Panc1 (cell line): ENCODE data around the gene TGDS. TPM values are rescaled to one million over a fixed set of nuclear protein-coding genes. Genes with fewer than 3 reads are reported as not detected.

Experiments
- ATAC-seq: fragments of 200-7000 bp; cut with Tn5 transposase; 2 replicates; pipeline ENCODE4 v1.9.1; 2020; ENCODE audit warnings: mild to moderate bottlenecking, moderate library complexity
- BruUV-seq: library from RNA; stranded (reverse); fragments of 400-500 nt; replicated peaks from 2 replicates; lab custom pipeline; 2021; lab: Mats Ljungman, UMichigan
- CTCF ChIA-PET: fragments of 300-600 bp; sonication (Branson Sonifier 250); formaldehyde crosslinking; loops from one replicate; lab custom pipeline; 2022; ENCODE audit warnings: antibody characterized with exemption; lab: Charles Lee
- POLR2A ChIA-PET: fragments of 300-600 bp; sonication (Branson Sonifier 250); formaldehyde crosslinking; loops from one replicate; lab custom pipeline; 2022; ENCODE audit warnings: antibody characterized with exemption; lab: Charles Lee
- DNase-seq: peaks from one replicate; pipeline ENCODE4 v3.0.0-alpha.2; 2010; ENCODE audit warnings: low read depth, low spot score
- H3K27ac ChIP-seq: 2 replicates; pipeline ENCODE4 v1.5.1; 2011; ENCODE audit warnings: mild to moderate bottlenecking, low read length, inconsistent platforms
- H3K27me3 ChIP-seq: fragments of 200-500 bp; sonication (Bioruptor generic); 2 replicates; pipeline ENCODE4 v1.6.0; 2014; ENCODE audit warnings: low read length, inconsistent platforms; ENCODE audit not compliant: control insufficient read depth, insufficient read depth
- H3K36me3 ChIP-seq: fragments of 200-500 bp; sonication (Bioruptor generic); 2 replicates; pipeline ENCODE4 v1.5.1; 2014; ENCODE audit warnings: inconsistent platforms, mild to moderate bottlenecking, low read length, moderate library complexity; ENCODE audit not compliant: control insufficient read depth, insufficient read depth
- H3K4me1 ChIP-seq: 2 replicates; pipeline ENCODE4 v1.5.1; 2011; ENCODE audit warnings: inconsistent platforms, mild to moderate bottlenecking, low read length, moderate library complexity; ENCODE audit not compliant: control insufficient read depth, insufficient read depth
- H3K4me3 ChIP-seq, 2 experiments: 2 replicates each; pipeline ENCODE4 v1.5.1; 2011 to 2012; ENCODE audit warnings: low read depth in 2 of 2, low read length in 2 of 2, mild to moderate bottlenecking in 2 of 2, inconsistent platforms in 1 of 2, moderate library complexity in 1 of 2
- H3K9me3 ChIP-seq: fragments of 200-500 bp; sonication (Bioruptor generic); 2 replicates; pipeline ENCODE4 v1.5.1; 2014; ENCODE audit warnings: low read depth, mild to moderate bottlenecking, inconsistent platforms, low read length, moderate library complexity; ENCODE audit not compliant: control insufficient read depth, insufficient read depth
- CTCF ChIP-seq: fragments of 450-650 bp; IDR thresholded peaks from 2 replicates; pipeline ENCODE4 v1.5.1; 2017; ENCODE audit warnings: mild to moderate bottlenecking
- POLR2AphosphoS5 ChIP-seq: IDR thresholded peaks from 2 replicates; pipeline ENCODE4 v1.6.1; 2012; ENCODE audit warnings: mild to moderate bottlenecking, low read depth, low read length, moderate library complexity
- REST ChIP-seq, 2 experiments: IDR thresholded peaks; 2 replicates each; pipeline ENCODE4 v1.6.1; 2011 to 2012; ENCODE audit warnings: low read depth in 2 of 2, control low read depth in 1 of 2, low read length in 1 of 2, mild to moderate bottlenecking in 1 of 2, moderate library complexity in 1 of 2; ENCODE audit not compliant: insufficient read depth in 1 of 2
- SIN3A ChIP-seq: IDR thresholded peaks from 2 replicates; pipeline ENCODE4 v1.6.1; 2012; ENCODE audit warnings: low read depth, mild to moderate bottlenecking, low read length, moderate library complexity, borderline replicate concordance; ENCODE audit not compliant: insufficient read depth
- TCF7L2 ChIP-seq: IDR thresholded peaks from 2 replicates; pipeline ENCODE4 v1.6.1; 2011; ENCODE audit warnings: mild to moderate bottlenecking, low read depth, low read length, inconsistent platforms
- in situ Hi-C: cut with HindIII; loops from 2 replicates; pipeline ENCODE4 v1.10.0; 2016; ENCODE audit warnings: low sequenced_read_pairs, low pct_unique_long_range_greater_than_20kb
- intact Hi-C: fragments of 100-400 bp; cut with micrococcal nuclease; formaldehyde crosslinking; loops from one replicate; pipeline ENCODE4 v1.10.0; 2022; ENCODE audit not compliant: unreplicated experiment
- total RNA-seq: library from RNA; stranded (reverse); gene quantifications from one replicate; pipeline ENCODE4 v1.2.1, GENCODE V29; 2021; ENCODE audit not compliant: unreplicated experiment

The TGDS gene
- total RNA-seq, 1 experiment from 2014 or later = 7.9 TPM

- DNase-seq (no peak), ATAC-seq (no peak)
- ChIA-PET CTCF (no interaction called here), POLR2A (no interaction called here)
- TF ChIP-seq SIN3A (no peak), TCF7L2 (no peak), REST (IDR thresholded peaks at IDR 0.05; ENCODE audit: insufficient read depth in 1 of 2, low read depth in 2 of 2, low read length in 1 of 2) (no peak), POLR2AphosphoS5 (no peak), CTCF (no peak)
- no TSS peak for BruUV-seq
- peaks cover 41% of the 10 kb centered on the region for H3K36me3 ChIP-seq
- intact Hi-C loops = no loop called here
- no peaks in the 10 kb centered on the region for H3K4me1 ChIP-seq
- in situ Hi-C loops = no loop called here
- H3K9me3 ChIP-seq = no peaks in the 10 kb centered on the region
- no peak overlapping the region for H3K4me3 ChIP-seq
- H3K27me3 ChIP-seq = no peaks in the 10 kb centered on the region
- H3K27ac ChIP-seq = no peak overlapping the region
Measured at GRCh38 chr13:94608586-94608985, 12.6 kb upstream of the TGDS start.

- ChIA-PET POLR2A (no interaction called here), CTCF (no interaction called here)
- intact Hi-C loops (no loop called here), in situ Hi-C loops (no loop called here)
- peaks cover 5% of the 10 kb centered on the region; the same call in 1 of the 2 replicates for H3K4me1 ChIP-seq
- peaks cover 41% of the 10 kb centered on the region for H3K36me3 ChIP-seq
- no peak overlapping the region for H3K27ac ChIP-seq
- no peaks in the 10 kb centered on the region for H3K9me3 ChIP-seq
- no TSS peak for BruUV-seq
- DNase-seq (no peak), ATAC-seq (no peak)
- no peak overlapping the region for H3K4me3 ChIP-seq
- TF ChIP-seq REST (IDR thresholded peaks at IDR 0.05; ENCODE audit: insufficient read depth in 1 of 2, low read depth in 2 of 2, low read length in 1 of 2) (no peak), CTCF (no peak)
- no peaks in the 10 kb centered on the region for H3K27me3 ChIP-seq
Measured at GRCh38 chr13:94607939-94608338, 12.0 kb upstream of the TGDS start.
